Measurements from ENCODE around the gene SKA2. TPM values are rescaled to one million over a fixed set of nuclear protein-coding genes. Genes with fewer than 3 reads are reported as not detected.

The SKA2 gene
- total RNA-seq, 1 experiment from 2014 or later, result 119 TPM

DNA sequence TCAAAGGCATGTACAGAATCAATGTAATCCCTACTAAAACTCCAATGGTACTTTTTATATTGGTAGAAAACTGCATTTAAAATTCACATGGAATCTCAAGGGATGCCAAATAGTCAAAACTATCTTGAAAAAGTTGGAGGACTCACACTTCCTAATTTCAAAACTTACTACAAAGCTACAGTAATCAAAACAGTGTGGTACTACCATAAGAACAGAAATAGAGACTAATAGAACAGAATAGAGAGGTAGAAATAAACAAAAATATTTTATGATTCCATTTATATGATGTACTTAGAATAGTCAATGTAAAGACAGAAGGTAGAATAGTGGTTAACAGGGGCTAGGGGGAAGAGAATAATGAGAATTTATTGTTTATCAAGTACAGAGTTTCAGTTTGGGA, 57.1 kb downstream of the SKA2 start:
- no peaks in the 10 kb centered on the region for H3K9me3 ChIP-seq
- intact Hi-C loops (cut with micrococcal nuclease; ENCODE audit: unreplicated experiment), result no loop called here
- no peaks in the 10 kb centered on the region for H3K36me3 ChIP-seq (ENCODE audit: control insufficient read depth, insufficient read depth, low read length)
- ChIA-PET CTCF (no interaction called here), POLR2A (no interaction called here)
- no peaks in the 10 kb centered on the region for H3K27me3 ChIP-seq (replicated peaks; ENCODE audit: control insufficient read depth, insufficient read depth, low read length)
- peaks cover 46% of the 10 kb centered on the region for H3K36me3 Mint-ChIP-seq (ENCODE audit: insufficient read depth, unreplicated experiment)
- no peak overlapping the region for H3K4me3 Mint-ChIP-seq (ENCODE audit: unreplicated experiment)
- TF ChIP-seq, protein P1, sequence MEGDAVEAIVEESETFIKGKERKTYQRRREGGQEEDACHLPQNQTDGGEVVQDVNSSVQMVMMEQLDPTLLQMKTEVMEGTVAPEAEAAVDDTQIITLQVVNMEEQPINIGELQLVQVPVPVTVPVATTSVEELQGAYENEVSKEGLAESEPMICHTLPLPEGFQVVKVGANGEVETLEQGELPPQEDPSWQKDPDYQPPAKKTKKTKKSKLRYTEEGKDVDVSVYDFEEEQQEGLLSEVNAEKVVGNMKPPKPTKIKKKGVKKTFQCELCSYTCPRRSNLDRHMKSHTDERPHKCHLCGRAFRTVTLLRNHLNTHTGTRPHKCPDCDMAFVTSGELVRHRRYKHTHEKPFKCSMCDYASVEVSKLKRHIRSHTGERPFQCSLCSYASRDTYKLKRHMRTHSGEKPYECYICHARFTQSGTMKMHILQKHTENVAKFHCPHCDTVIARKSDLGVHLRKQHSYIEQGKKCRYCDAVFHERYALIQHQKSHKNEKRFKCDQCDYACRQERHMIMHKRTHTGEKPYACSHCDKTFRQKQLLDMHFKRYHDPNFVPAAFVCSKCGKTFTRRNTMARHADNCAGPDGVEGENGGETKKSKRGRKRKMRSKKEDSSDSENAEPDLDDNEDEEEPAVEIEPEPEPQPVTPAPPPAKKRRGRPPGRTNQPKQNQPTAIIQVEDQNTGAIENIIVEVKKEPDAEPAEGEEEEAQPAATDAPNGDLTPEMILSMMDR (IDR thresholded peaks at IDR 0.05; ENCODE audit: insufficient read depth in 1 of 2, low read depth in 1 of 2, low read length in 1 of 2, severe bottlenecking in 1 of 2, unreplicated experiment in 1 of 2), result no peak
- H3K27me3 Mint-ChIP-seq (ENCODE audit: insufficient read depth, unreplicated experiment), result no peaks in the 10 kb centered on the region
- H3K4me1 Mint-ChIP-seq (ENCODE audit: low read depth, unreplicated experiment), result peaks cover 20% of the 10 kb centered on the region
- peaks cover 25% of the 10 kb centered on the region for H3K4me1 ChIP-seq
- BruUV-seq (replicated peaks), result no TSS peak
- H3K9me3 Mint-ChIP-seq (ENCODE audit: unreplicated experiment), result no peaks in the 10 kb centered on the region
- H3K4me3 ChIP-seq (ENCODE audit: low read depth, low read length), result no peak overlapping the region
- H3K27ac Mint-ChIP-seq (ENCODE audit: unreplicated experiment), result no peak overlapping the region
- DNase-seq, result no peak

DNA sequence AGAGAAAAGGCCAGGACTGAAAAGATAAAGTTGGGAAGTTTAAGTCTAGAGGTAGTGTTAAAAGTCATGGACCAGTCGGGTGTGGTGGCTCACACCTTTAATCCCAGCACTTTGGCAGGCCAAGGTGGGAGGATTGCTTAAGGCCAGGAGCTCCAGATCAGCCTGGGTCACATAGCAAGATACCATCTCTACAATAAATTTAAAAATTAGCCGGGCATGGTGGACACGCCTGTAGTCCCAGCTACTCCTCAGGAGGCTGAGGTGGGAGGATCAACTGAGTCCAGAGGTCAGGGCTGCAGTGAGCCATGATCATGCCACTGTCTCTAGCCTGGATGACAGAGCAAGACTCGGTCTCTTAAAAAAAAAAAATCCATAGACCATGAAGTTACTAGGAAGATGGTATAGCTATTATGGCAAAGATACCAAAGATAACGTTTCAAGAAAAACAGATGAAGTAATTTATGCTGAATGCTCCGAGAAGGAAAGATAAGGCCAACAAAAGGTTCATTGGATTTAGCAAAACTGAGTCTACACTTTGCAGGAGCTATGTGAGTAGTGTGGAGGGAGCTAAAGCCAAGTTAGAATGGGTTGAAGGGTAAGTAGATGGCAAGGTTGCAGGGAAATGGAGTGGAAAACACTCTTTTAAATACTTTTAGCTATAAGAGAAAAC, 60.0 kb downstream of the SKA2 start:
- Histone ChIP-seq H3K27me3 (replicated peaks; ENCODE audit: control insufficient read depth, insufficient read depth, low read length) (no peaks in the 10 kb centered on the region), H3K36me3 (ENCODE audit: control insufficient read depth, insufficient read depth, low read length) (no peaks in the 10 kb centered on the region), H3K4me1 (peaks cover 25% of the 10 kb centered on the region), H3K4me3 (ENCODE audit: low read depth, low read length) (no peak overlapping the region), H3K9me3 (no peaks in the 10 kb centered on the region)
- Mint-ChIP-seq H3K4me3 (ENCODE audit: unreplicated experiment) (no peak overlapping the region), H3K27ac (ENCODE audit: unreplicated experiment) (peak overlapping the region; percentile 47), H3K4me1 (ENCODE audit: low read depth, unreplicated experiment) (peaks cover 20% of the 10 kb centered on the region), H3K36me3 (ENCODE audit: insufficient read depth, unreplicated experiment) (peaks cover 21% of the 10 kb centered on the region), H3K9me3 (ENCODE audit: unreplicated experiment) (no peaks in the 10 kb centered on the region), H3K27me3 (ENCODE audit: insufficient read depth, unreplicated experiment) (no peaks in the 10 kb centered on the region)
- BruUV-seq (replicated peaks), result no TSS peak
- POLR2A ChIA-PET, result interaction anchor here (1.9 kb wide), 1 partner anchor 12 kb away, joined by 8 read pairs; the partner anchor contains the start of gene TRIM37
- intact Hi-C loops (cut with micrococcal nuclease; ENCODE audit: unreplicated experiment), result no loop called here
- TF ChIP-seq, protein P1 (IDR thresholded peaks at IDR 0.05; ENCODE audit: insufficient read depth in 1 of 2, low read depth in 1 of 2, low read length in 1 of 2, severe bottlenecking in 1 of 2, unreplicated experiment in 1 of 2), result no peak
- DNase-seq, result no peak
- CTCF ChIA-PET, result interaction anchor here (0.7 kb wide), 1 partner anchor 228 kb away, joined by 3 read pairs; no protein-coding TSS in a partner anchor

DNA sequence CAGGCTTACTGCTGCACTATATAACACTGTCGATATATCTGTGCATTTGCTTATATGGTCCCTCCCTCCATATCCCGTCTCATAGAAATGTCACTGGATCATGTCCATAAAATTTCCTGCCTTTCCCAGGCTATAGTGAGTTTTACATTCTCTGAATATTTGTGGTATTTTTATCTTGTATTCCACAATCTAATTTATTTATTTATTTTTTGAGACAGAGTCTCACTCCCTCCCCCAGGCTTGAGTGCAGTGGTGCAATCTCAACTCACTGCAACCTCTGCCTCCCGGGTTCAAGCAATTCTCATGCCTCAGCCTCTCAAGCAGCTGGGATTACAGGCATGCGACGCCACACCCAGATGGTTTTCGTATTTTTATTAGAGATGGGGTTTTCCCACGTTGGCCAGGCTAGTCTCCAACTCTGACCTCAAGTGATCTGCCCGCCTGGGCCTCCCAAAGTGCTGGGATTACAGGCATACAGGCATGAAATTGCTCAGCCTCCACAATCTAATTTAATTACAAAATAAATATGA, 61.2 kb downstream of the SKA2 start:
- BruUV-seq (replicated peaks), result no TSS peak
- peaks cover 25% of the 10 kb centered on the region for H3K4me1 ChIP-seq
- H3K27me3 ChIP-seq (replicated peaks; ENCODE audit: control insufficient read depth, insufficient read depth, low read length), result no peaks in the 10 kb centered on the region
- H3K4me3 Mint-ChIP-seq (ENCODE audit: unreplicated experiment), result no peak overlapping the region
- H3K9me3 Mint-ChIP-seq (ENCODE audit: unreplicated experiment), result no peaks in the 10 kb centered on the region
- TF ChIP-seq, protein P1 (IDR thresholded peaks at IDR 0.05; ENCODE audit: insufficient read depth in 1 of 2, low read depth in 1 of 2, low read length in 1 of 2, severe bottlenecking in 1 of 2, unreplicated experiment in 1 of 2), result no peak
- peaks cover 20% of the 10 kb centered on the region for H3K36me3 Mint-ChIP-seq (ENCODE audit: insufficient read depth, unreplicated experiment)
- POLR2A ChIA-PET, result interaction anchor here (1.9 kb wide), 1 partner anchor 13 kb away, joined by 8 read pairs; the partner anchor contains the start of gene TRIM37
- H3K27me3 Mint-ChIP-seq (ENCODE audit: insufficient read depth, unreplicated experiment), result no peaks in the 10 kb centered on the region
- H3K36me3 ChIP-seq (ENCODE audit: control insufficient read depth, insufficient read depth, low read length), result no peaks in the 10 kb centered on the region; the same call in none of the 2 replicates
- H3K27ac Mint-ChIP-seq (ENCODE audit: unreplicated experiment), result peak overlapping the region; percentile 37
- intact Hi-C loops (cut with micrococcal nuclease; ENCODE audit: unreplicated experiment), result no loop called here
- no peaks in the 10 kb centered on the region for H3K9me3 ChIP-seq
- CTCF ChIA-PET, result interaction anchor here (0.6 kb wide), 1 partner anchor 54 kb away, joined by 4 read pairs; no protein-coding TSS in a partner anchor
- H3K4me1 Mint-ChIP-seq (ENCODE audit: low read depth, unreplicated experiment), result peaks cover 20% of the 10 kb centered on the region
- DNase-seq, result peak; percentile 33 to 67
- H3K4me3 ChIP-seq (ENCODE audit: low read depth, low read length), result no peak overlapping the region

Data from Caco-2 (cell line).